GM12864 (cell line): ENCODE measurements around the gene BBX.
A peak's percentile ranks its signal among the peaks of the same experiment; 100 is the strongest.

Experiments
- DNase-seq: peaks from one replicate; pipeline ENCODE4 v3.0.0-alpha.2; 2011; ENCODE audit warnings: low read depth
- H3K4me3 ChIP-seq: 2 replicates; pipeline ENCODE4 v1.5.1; 2011; ENCODE audit warnings: mild to moderate bottlenecking, low read depth, low read length, control low read depth
- CTCF ChIP-seq: IDR thresholded peaks from 2 replicates; pipeline ENCODE4 v1.5.1; 2011; ENCODE audit warnings: low read depth, mild to moderate bottlenecking, moderate library complexity, low read length, control low read depth, inconsistent platforms; ENCODE audit errors: missing control alignments

Gene BBX

GRCh38 chr3:107632576-107632975, 109.8 kb downstream of the BBX start:
- no peak for TF ChIP-seq CTCF
- no peak overlapping the region for H3K4me3 ChIP-seq
- no peak for DNase-seq

- DNase-seq, result peak; percentile 42
- no peak for TF ChIP-seq CTCF
- no peak overlapping the region; the same call in 1 of the 2 replicates for H3K4me3 ChIP-seq
Observed at GRCh38 chr3:107633327-107634098, 110.8 kb downstream of the BBX start.

GRCh38 chr3:107634099-107634489, 111.3 kb downstream of the BBX start:
- no peak overlapping the region for H3K4me3 ChIP-seq
- TF ChIP-seq CTCF, result no peak
- DNase-seq, result no peak

- H3K4me3 ChIP-seq, result no peak overlapping the region
- TF ChIP-seq CTCF, result no peak
- DNase-seq, result no peak
Observed at GRCh38 chr3:107637416-107638183, 114.8 kb downstream of the BBX start.

- H3K4me3 ChIP-seq, result no peak overlapping the region
- TF ChIP-seq CTCF, result no peak
- no peak for DNase-seq
Observed at GRCh38 chr3:107641572-107642307, 119.0 kb downstream of the BBX start.

GRCh38 chr3:107643038-107643883, 120.5 kb downstream of the BBX start:
- TF ChIP-seq CTCF, result peak; percentile 29
- DNase-seq, result no peak
- H3K4me3 ChIP-seq, result no peak overlapping the region
